Measurements from ENCODE around the gene SYTL5. TPM values are rescaled to one million over a fixed set of nuclear protein-coding genes. Genes with fewer than 3 reads are reported as not detected.

Gene SYTL5
- polyA plus RNA-seq, 2 of the 4 experiments (the other 2 are of a cell fraction): 0.79 to 1.1 TPM

DNA sequence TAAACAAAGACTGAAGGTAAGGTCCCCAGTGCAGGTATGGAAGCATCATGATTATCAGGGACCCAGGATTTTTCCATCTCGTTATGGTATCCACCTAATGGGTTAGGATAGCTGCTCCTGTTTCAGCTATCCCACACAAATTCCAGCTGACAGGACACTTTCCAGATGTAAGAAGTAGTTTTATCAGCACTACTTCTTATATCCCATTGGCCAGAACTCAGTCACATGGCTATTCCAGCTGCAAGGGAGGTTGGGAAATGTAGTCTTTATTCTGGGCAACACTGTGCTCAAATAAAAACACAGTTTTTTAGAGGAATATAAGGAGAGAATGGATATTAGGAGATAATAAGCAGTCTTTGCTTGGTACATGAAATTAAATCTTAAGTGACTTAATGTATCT lies 117.6 kb downstream of the SYTL5 start:
- no peak for TF ChIP-seq SREBF2 (IDR thresholded peaks at IDR 0.05)
- TF ChIP-seq HOXB5 (CRISPR knock-in tag; IDR thresholded peaks at IDR 0.05): no peak
- no peak for TF ChIP-seq NFE2L2 (conservative IDR thresholded peaks at IDR 0.05; ENCODE audit: low read length)
- TF ChIP-seq, protein P1, sequence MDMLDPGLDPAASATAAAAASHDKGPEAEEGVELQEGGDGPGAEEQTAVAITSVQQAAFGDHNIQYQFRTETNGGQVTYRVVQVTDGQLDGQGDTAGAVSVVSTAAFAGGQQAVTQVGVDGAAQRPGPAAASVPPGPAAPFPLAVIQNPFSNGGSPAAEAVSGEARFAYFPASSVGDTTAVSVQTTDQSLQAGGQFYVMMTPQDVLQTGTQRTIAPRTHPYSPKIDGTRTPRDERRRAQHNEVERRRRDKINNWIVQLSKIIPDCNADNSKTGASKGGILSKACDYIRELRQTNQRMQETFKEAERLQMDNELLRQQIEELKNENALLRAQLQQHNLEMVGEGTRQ (IDR thresholded peaks at IDR 0.05): peak; percentile 20; the same call in 1 of the 2 replicates
- TF ChIP-seq NR3C1 (IDR thresholded peaks at IDR 0.05): no peak
- peak; percentile 61 for TF ChIP-seq MAFK (IDR thresholded peaks at IDR 0.05; ENCODE audit: partially characterized antibody)
- peak; percentile 83 for FAIRE-seq
- H3K4me1 ChIP-seq: no peaks in the 10 kb centered on the region
- no peak overlapping the region for H3K4me3 ChIP-seq
- CTCF ChIA-PET: interaction anchor here (1.2 kb wide), 1 partner anchor 198 kb away, joined by 3 read pairs; no protein-coding TSS in a partner anchor
- 6% methylated on average over 1 of the region's 1 CpG for WGBS (ENCODE audit: missing lambda C conversion rate)
- POLR2A ChIA-PET: no interaction called here
- no peak overlapping the region for H3K4me2 ChIP-seq
- ATAC-seq: no peak
- no peaks in the 10 kb centered on the region for H3K9me3 ChIP-seq
- H3K27ac ChIP-seq: no peak overlapping the region
- DNase-seq (ENCODE audit: low read depth in 1 of 2, low spot score in 1 of 2): no peak

DNA sequence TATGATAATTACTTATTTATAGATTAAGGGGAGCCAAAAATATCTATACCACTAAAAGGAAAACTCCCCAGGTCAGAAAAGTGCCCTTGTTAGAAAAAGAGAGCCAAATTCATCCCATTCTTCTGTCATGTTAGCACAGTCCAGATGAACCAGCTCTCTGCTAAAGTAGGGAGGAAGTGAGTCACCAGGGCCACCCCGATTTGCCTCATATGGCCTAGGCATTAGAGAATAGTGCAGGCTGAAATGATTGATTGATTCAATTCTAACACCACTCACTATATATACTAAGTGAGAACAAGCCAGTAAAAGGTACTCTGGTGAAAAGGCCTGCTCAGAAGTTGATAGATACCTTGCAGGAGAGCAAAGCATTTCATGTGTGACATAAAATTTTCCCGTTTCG lies 119.8 kb downstream of the SYTL5 start:
- DNase-seq (ENCODE audit: low read depth in 1 of 2, low spot score in 1 of 2) (no peak), FAIRE-seq (no peak), ATAC-seq (no peak)
- no peak overlapping the region for H3K4me2 ChIP-seq
- H3K4me1 ChIP-seq: no peaks in the 10 kb centered on the region
- 37% methylated on average over 3 of the region's 3 CpGs for WGBS (ENCODE audit: missing lambda C conversion rate)
- H3K4me3 ChIP-seq: no peak overlapping the region
- TF ChIP-seq, protein P2, sequence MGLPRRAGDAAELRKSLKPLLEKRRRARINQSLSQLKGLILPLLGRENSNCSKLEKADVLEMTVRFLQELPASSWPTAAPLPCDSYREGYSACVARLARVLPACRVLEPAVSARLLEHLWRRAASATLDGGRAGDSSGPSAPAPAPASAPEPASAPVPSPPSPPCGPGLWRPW (IDR thresholded peaks at IDR 0.05): no peak
- ChIA-PET CTCF (no interaction called here), POLR2A (no interaction called here)
- H3K9me3 ChIP-seq: no peaks in the 10 kb centered on the region
- H3K27ac ChIP-seq: no peak overlapping the region

DNA sequence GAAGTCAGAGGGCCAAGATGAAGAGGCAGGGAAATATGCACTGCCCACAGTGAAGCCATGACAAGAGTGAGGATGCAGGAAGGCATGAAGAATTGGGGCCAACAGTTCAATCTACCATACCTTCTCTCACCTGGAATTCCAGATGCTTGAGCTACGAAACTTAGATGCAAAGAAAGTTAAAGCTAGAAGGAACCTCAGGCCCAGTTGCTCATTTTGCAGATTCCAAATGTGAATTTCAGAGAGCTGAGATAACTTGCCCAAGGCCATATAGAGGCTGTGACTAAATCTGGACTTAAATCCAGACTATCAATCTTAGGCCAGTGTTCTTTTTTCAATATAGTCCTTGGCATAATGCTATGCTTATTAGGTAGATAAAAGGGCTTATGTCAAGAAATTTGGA lies 121.6 kb downstream of the SYTL5 start:
- DNase-seq (ENCODE audit: low read depth in 1 of 2, low spot score in 1 of 2): no peak
- TF ChIP-seq POLR2A (IDR thresholded peaks at IDR 0.05; ENCODE audit: low read length): no peak
- TF ChIP-seq, protein P3, sequence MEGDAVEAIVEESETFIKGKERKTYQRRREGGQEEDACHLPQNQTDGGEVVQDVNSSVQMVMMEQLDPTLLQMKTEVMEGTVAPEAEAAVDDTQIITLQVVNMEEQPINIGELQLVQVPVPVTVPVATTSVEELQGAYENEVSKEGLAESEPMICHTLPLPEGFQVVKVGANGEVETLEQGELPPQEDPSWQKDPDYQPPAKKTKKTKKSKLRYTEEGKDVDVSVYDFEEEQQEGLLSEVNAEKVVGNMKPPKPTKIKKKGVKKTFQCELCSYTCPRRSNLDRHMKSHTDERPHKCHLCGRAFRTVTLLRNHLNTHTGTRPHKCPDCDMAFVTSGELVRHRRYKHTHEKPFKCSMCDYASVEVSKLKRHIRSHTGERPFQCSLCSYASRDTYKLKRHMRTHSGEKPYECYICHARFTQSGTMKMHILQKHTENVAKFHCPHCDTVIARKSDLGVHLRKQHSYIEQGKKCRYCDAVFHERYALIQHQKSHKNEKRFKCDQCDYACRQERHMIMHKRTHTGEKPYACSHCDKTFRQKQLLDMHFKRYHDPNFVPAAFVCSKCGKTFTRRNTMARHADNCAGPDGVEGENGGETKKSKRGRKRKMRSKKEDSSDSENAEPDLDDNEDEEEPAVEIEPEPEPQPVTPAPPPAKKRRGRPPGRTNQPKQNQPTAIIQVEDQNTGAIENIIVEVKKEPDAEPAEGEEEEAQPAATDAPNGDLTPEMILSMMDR (IDR thresholded peaks at IDR 0.05): no peak
- no peak for TF ChIP-seq RCOR1 (IDR thresholded peaks at IDR 0.05; ENCODE audit: low read depth, low read length)
- no peak for TF ChIP-seq HEYL (CRISPR knock-in tag; IDR thresholded peaks at IDR 0.05)
- TF ChIP-seq TP53 (CRISPR knock-in tag; IDR thresholded peaks at IDR 0.05): no peak
- TF ChIP-seq, protein P4, sequence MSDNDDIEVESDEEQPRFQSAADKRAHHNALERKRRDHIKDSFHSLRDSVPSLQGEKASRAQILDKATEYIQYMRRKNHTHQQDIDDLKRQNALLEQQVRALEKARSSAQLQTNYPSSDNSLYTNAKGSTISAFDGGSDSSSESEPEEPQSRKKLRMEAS (IDR thresholded peaks at IDR 0.05): no peak
- TF ChIP-seq SREBF2 (IDR thresholded peaks at IDR 0.05): no peak
- ChIA-PET CTCF (no interaction called here), POLR2A (no interaction called here)
- peak; percentile 18 for FAIRE-seq
- H3K9me3 ChIP-seq: no peaks in the 10 kb centered on the region
- H3K4me2 ChIP-seq: no peak overlapping the region
- H3K4me1 ChIP-seq: no peaks in the 10 kb centered on the region
- H3K27ac ChIP-seq: no peak overlapping the region
- WGBS (ENCODE audit: missing lambda C conversion rate): 30% methylated on average over 1 of the region's 1 CpG
- H3K4me3 ChIP-seq: no peak overlapping the region
- ATAC-seq: no peak

DNA sequence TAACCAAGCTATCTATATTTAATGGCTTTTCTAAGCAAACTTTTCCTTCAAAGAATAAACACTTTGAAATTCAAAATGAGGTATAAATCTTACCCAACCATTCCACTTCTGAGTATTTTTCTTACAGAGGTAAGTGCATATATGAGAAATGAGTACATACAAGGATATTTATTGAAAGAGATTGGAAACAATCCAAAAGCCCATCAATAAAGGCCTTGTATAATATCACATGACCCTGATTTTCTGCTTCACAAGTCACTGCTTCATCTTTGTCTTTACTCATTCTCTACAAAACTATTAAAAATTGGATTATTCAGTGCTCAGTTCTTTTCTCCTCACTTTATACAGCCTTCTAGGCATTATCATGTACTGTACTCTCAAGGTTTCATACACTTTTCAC lies 123.0 kb downstream of the SYTL5 start:
- ChIA-PET POLR2A (no interaction called here), CTCF (no interaction called here)
- Histone ChIP-seq H3K4me3 (no peak overlapping the region), H3K9me3 (no peaks in the 10 kb centered on the region), H3K4me1 (no peaks in the 10 kb centered on the region), H3K27ac (no peak overlapping the region), H3K4me2 (no peak overlapping the region)
- FAIRE-seq (no peak), ATAC-seq (no peak), DNase-seq (ENCODE audit: low read depth in 1 of 2, low spot score in 1 of 2) (no peak)
- TF ChIP-seq POLR2A (IDR thresholded peaks at IDR 0.05; ENCODE audit: low read length) (no peak), FOSB (CRISPR knock-in tag; IDR thresholded peaks at IDR 0.05) (no peak), RCOR1 (IDR thresholded peaks at IDR 0.05; ENCODE audit: low read depth, low read length) (no peak), NFE2L2 (conservative IDR thresholded peaks at IDR 0.05; ENCODE audit: low read length) (no peak), GATA3 (IDR thresholded peaks at IDR 0.05; ENCODE audit: borderline replicate concordance) (no peak), HOXB5 (CRISPR knock-in tag; IDR thresholded peaks at IDR 0.05) (no peak), ZC3H11A (IDR thresholded peaks at IDR 0.05) (no peak), CBX8 (IDR thresholded peaks at IDR 0.05) (no peak), TP53 (CRISPR knock-in tag; IDR thresholded peaks at IDR 0.05) (no peak), MAFK (IDR thresholded peaks at IDR 0.05; ENCODE audit: partially characterized antibody) (no peak), BHLHE40 (IDR thresholded peaks at IDR 0.05; ENCODE audit: low read depth, low read length) (no peak), RNF2 (IDR thresholded peaks at IDR 0.05; ENCODE audit: borderline replicate concordance, low read depth) (no peak), NR3C1 (IDR thresholded peaks at IDR 0.05) (no peak)
- TF ChIP-seq, protein P5, sequence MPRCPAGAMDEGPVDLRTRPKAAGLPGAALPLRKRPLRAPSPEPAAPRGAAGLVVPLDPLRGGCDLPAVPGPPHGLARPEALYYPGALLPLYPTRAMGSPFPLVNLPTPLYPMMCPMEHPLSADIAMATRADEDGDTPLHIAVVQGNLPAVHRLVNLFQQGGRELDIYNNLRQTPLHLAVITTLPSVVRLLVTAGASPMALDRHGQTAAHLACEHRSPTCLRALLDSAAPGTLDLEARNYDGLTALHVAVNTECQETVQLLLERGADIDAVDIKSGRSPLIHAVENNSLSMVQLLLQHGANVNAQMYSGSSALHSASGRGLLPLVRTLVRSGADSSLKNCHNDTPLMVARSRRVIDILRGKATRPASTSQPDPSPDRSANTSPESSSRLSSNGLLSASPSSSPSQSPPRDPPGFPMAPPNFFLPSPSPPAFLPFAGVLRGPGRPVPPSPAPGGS (IDR thresholded peaks at IDR 0.05): no peak
- TF ChIP-seq, protein P6, sequence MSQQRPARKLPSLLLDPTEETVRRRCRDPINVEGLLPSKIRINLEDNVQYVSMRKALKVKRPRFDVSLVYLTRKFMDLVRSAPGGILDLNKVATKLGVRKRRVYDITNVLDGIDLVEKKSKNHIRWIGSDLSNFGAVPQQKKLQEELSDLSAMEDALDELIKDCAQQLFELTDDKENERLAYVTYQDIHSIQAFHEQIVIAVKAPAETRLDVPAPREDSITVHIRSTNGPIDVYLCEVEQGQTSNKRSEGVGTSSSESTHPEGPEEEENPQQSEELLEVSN (IDR thresholded peaks at IDR 0.05; ENCODE audit: borderline replicate concordance, low read depth): no peak

All from A549 (cell line).